HepG2 (cell line): Measurements from ENCODE around the gene ATP2A3. TPM values are rescaled to one million over a fixed set of nuclear protein-coding genes. Genes with fewer than 3 reads are reported as not detected.

Experiments
- ARID5B ChIP-seq: IDR thresholded peaks from 2 replicates; pipeline ENCODE4 v1.4.0; 2020; ENCODE audit warnings: mild to moderate bottlenecking, missing genetic modification reagents
- HMG20A ChIP-seq: IDR thresholded peaks from 2 replicates; pipeline ENCODE4 v1.6.1; 2016; ENCODE audit warnings: borderline replicate concordance
- KIAA2018 ChIP-seq: sonication (generic); formaldehyde crosslinking; IDR thresholded peaks from 2 replicates; pipeline ENCODE4 v1.5.0; 2020; ENCODE audit warnings: mild to moderate bottlenecking, missing genetic modification reagents, borderline replicate concordance
- NR2F6 ChIP-seq, 2 experiments: IDR thresholded peaks; 2 replicates each; pipeline ENCODE4 v1.6.1; 2016; ENCODE audit warnings: antibody characterized with exemption in 1 of 2, mild to moderate bottlenecking in 1 of 2
- ZNF121 ChIP-seq: sonication (generic); formaldehyde crosslinking; IDR thresholded peaks from 2 replicates; pipeline ENCODE4 v1.5.0; 2020; ENCODE audit warnings: mild to moderate bottlenecking, missing genetic modification reagents
- polyA plus RNA-seq, 8 experiments: library from polyadenylated mRNA; depleted of rRNA in 3 of 8; stranded (reverse) in 7 of 8; unstranded in 1 of 8; fragments of >200 nt; fragmentation: Illumina TruSeq in 4 of 8; extraction: Trizol in 4 of 8; gene quantifications; 2 replicates each; pipeline versions ENCODE4 v1.2.1 to v1.2.3, GENCODE V29; 2011 to 2016; ENCODE audit warnings: low read depth in 4 of 8, missing spikeins in 1 of 8, mixed read lengths in 1 of 8; ENCODE audit not compliant: insufficient read depth in 1 of 8
- total RNA-seq, 5 experiments: library from RNA; depleted of rRNA; stranded (reverse); fragments of >200 nt; fragmentation: Illumina TruSeq; extraction: Trizol; gene quantifications; 2 replicates each; pipeline ENCODE4 v1.2.3, GENCODE V29; 2016; ENCODE audit warnings: low read depth in 1 of 5

Gene ATP2A3
- total and polyA plus RNA-seq, 2 of the 13 experiments (the other 11 are each of a cell fraction or from before 2014, with no cell fraction given) = 0.07 TPM; not detected in 1

GRCh38 chr17:3892095-3892998 is 71.9 kb downstream of the ATP2A3 start (continued):
- TF ChIP-seq NR2F6 (IDR thresholded peaks at IDR 0.05) (no peak), NR2F6 (CRISPR knock-in tag; IDR thresholded peaks at IDR 0.05) (no peak), HMG20A (no peak), ARID5B (CRISPR knock-in tag) (no peak), KIAA2018 (no peak), ZNF121 (CRISPR knock-in tag) (no peak)
